ENCODE measurements around the gene PTCD2.
"Not testable (repeated sequence)": the region's sequence is repeated elsewhere in the genome, so short reads cannot be mapped to it uniquely, and the experiment has no call there.

Gene PTCD2

GRCh38 chr5:72294473-72294872 lies 25.7 kb upstream of the PTCD2 start:
- FAIRE-seq (peak; percentile 72), DNase-seq (ENCODE audit: insufficient read length, low spot score) (no peak)
- no peak for TF ChIP-seq POU2F2 (IDR thresholded peaks at IDR 0.05; ENCODE audit: low read depth, low read length)
- TF ChIP-seq POLR2AphosphoS5 (IDR thresholded peaks at IDR 0.05; ENCODE audit: low read depth, low read length), result no peak
- no peak for TF ChIP-seq SPI1 (IDR thresholded peaks at IDR 0.05; ENCODE audit: low read depth, low read length)

GRCh38 chr5:72295539-72295938 lies 24.6 kb upstream of the PTCD2 start:
- no peak for FAIRE-seq
- no peak for DNase-seq (ENCODE audit: insufficient read length, low spot score)
- no peak for TF ChIP-seq POLR2AphosphoS5 (IDR thresholded peaks at IDR 0.05; ENCODE audit: low read depth, low read length)

GRCh38 chr5:72296256-72296655 lies 23.9 kb upstream of the PTCD2 start:
- TF ChIP-seq TAF1 (IDR thresholded peaks at IDR 0.05; ENCODE audit: low read depth, low read length) (no peak), PAX5 (IDR thresholded peaks at IDR 0.05; ENCODE audit: insufficient read depth, low read length, severe bottlenecking) (no peak), POLR2A (IDR thresholded peaks at IDR 0.05; ENCODE audit: low read depth, low read length) (no peak), POLR2AphosphoS5 (IDR thresholded peaks at IDR 0.05; ENCODE audit: low read depth, low read length) (no peak), SPI1 (IDR thresholded peaks at IDR 0.05; ENCODE audit: low read depth, low read length) (no peak), POU2F2 (IDR thresholded peaks at IDR 0.05; ENCODE audit: low read depth, low read length) (no peak)
- DNase-seq (ENCODE audit: insufficient read length, low spot score), result no peak
- no peak for FAIRE-seq

GRCh38 chr5:72298136-72298535 lies 22.0 kb upstream of the PTCD2 start:
- DNase-seq (ENCODE audit: insufficient read length, low spot score), result not testable (repeated sequence)
- peak; percentile 90 for FAIRE-seq

DNA sequence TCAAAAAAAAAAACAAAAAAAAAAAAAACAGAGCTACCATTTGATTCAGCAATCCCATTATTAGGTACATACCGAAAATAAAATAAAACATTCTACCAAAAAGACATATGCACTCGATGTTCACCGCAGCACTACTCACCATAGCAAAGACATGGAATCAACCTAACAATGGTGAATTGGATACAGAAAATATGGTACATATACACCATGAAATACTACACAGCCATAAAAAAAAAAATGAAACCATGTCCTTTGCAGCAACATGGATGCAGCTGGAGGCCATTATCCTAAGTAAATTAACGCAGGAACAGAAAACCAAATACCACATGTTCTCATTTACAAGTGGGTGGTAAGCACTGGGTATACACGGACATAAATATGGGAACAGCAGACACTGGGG lies 21.5 kb upstream of the PTCD2 start:
- peak; percentile 88 for FAIRE-seq
- no peak for TF ChIP-seq POLR2AphosphoS5 (IDR thresholded peaks at IDR 0.05; ENCODE audit: low read depth, low read length)
- no peak for TF ChIP-seq PAX5 (IDR thresholded peaks at IDR 0.05; ENCODE audit: insufficient read depth, low read length, severe bottlenecking)
- TF ChIP-seq SPI1 (IDR thresholded peaks at IDR 0.05; ENCODE audit: low read depth, low read length), result no peak
- TF ChIP-seq POU2F2 (IDR thresholded peaks at IDR 0.05; ENCODE audit: low read depth, low read length), result no peak
- TF ChIP-seq TAF1 (IDR thresholded peaks at IDR 0.05; ENCODE audit: low read depth, low read length), result no peak
- TF ChIP-seq POLR2A (IDR thresholded peaks at IDR 0.05; ENCODE audit: low read depth, low read length), result no peak

DNA sequence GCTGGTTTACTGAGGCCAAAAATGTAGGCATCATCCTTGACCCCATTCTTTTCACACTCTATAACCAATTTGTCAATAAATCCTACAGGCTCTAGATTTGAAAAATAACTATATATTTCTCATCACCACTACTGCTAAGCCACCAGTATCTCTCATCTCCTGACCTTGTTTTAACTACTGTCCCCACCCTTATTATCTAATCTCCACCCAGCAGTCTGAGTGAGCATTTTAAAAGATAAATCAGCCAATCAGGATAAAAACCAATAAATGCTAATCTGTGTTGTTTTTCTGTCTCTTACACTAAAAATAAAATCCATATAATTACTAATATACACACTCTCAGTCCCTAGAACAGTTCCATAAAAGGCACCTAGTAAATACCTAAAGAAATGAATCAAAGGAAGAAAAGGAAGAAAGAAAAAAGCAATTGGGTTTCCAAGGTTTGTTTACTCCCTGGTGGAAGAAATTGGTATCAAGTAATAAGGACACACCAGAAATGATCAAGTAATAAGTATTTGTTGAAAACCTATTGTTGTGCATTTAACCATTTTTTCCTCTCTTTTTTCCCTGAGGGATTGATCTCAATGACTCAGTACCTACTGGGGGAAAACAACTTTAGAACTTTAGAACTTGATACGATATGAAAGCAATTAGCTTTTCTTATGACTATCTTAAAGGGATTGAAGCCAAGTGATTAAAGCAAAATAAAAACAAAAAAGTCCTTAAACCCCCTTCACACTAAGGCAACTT lies 19.4 kb upstream of the PTCD2 start:
- no peak for FAIRE-seq
- no peak for TF ChIP-seq TAF1 (IDR thresholded peaks at IDR 0.05; ENCODE audit: low read depth, low read length)
- TF ChIP-seq POU2F2 (IDR thresholded peaks at IDR 0.05; ENCODE audit: low read depth, low read length), result no peak
- TF ChIP-seq POLR2AphosphoS5 (IDR thresholded peaks at IDR 0.05; ENCODE audit: low read depth, low read length), result no peak
- TF ChIP-seq SPI1 (IDR thresholded peaks at IDR 0.05; ENCODE audit: low read depth, low read length), result no peak
- TF ChIP-seq POLR2A (IDR thresholded peaks at IDR 0.05; ENCODE audit: low read depth, low read length), result no peak
- no peak for TF ChIP-seq PAX5 (IDR thresholded peaks at IDR 0.05; ENCODE audit: insufficient read depth, low read length, severe bottlenecking)
- no peak for DNase-seq (ENCODE audit: insufficient read length, low spot score)

More for the DNA sequence above, 21.5 kb upstream of the PTCD2 start:
- DNase-seq (ENCODE audit: insufficient read length, low spot score), result no peak

GRCh38 chr5:72301557-72301956 lies 18.6 kb upstream of the PTCD2 start:
- no peak for DNase-seq (ENCODE audit: insufficient read length, low spot score)
- FAIRE-seq, result peak; percentile 95
- TF ChIP-seq POLR2AphosphoS5 (IDR thresholded peaks at IDR 0.05; ENCODE audit: low read depth, low read length) (peak; percentile 28; the same call in 1 of the 2 replicates), TAF1 (IDR thresholded peaks at IDR 0.05; ENCODE audit: low read depth, low read length) (peak; percentile 26; the same call in 1 of the 2 replicates), SPI1 (IDR thresholded peaks at IDR 0.05; ENCODE audit: low read depth, low read length) (no peak), POU2F2 (IDR thresholded peaks at IDR 0.05; ENCODE audit: low read depth, low read length) (peak; percentile 79), PAX5 (IDR thresholded peaks at IDR 0.05; ENCODE audit: insufficient read depth, low read length, severe bottlenecking) (no peak), POLR2A (IDR thresholded peaks at IDR 0.05; ENCODE audit: low read depth, low read length) (no peak)

DNA sequence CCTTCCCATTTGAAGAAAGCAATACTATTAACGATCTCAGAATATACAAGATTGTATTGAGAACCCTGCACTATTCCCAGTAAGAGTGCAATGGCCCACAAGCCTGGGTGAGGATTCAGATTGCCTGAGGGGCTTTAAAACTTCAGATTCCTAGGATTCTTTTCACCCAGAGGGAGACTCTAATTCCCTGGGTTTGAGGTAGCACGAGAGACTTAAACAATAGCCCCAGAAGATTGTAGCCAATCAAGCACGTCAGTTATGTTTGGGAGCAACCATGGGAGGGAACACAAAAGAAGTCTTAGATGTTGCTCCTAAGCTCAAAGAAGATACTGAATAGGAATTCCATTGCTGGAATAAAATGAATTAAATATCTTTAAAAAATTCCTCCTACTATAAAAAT lies 18.0 kb upstream of the PTCD2 start:
- no peak for TF ChIP-seq PAX5 (IDR thresholded peaks at IDR 0.05; ENCODE audit: insufficient read depth, low read length, severe bottlenecking)
- no peak for TF ChIP-seq SPI1 (IDR thresholded peaks at IDR 0.05; ENCODE audit: low read depth, low read length)
- no peak for FAIRE-seq
- DNase-seq (ENCODE audit: insufficient read length, low spot score), result no peak

- no peak for DNase-seq (ENCODE audit: insufficient read length, low spot score)
- TF ChIP-seq POLR2AphosphoS5 (IDR thresholded peaks at IDR 0.05; ENCODE audit: low read depth, low read length) (no peak), PAX5 (IDR thresholded peaks at IDR 0.05; ENCODE audit: insufficient read depth, low read length, severe bottlenecking) (no peak)
- FAIRE-seq, result peak; percentile 72
Observed at GRCh38 chr5:72305194-72306142, 14.7 kb upstream of the PTCD2 start.

GRCh38 chr5:72307573-72307967 lies 12.6 kb upstream of the PTCD2 start:
- no peak for TF ChIP-seq POU2F2 (IDR thresholded peaks at IDR 0.05; ENCODE audit: low read depth, low read length)
- no peak for TF ChIP-seq TAF1 (IDR thresholded peaks at IDR 0.05; ENCODE audit: low read depth, low read length)
- TF ChIP-seq SPI1 (IDR thresholded peaks at IDR 0.05; ENCODE audit: low read depth, low read length), result no peak
- TF ChIP-seq POLR2A (IDR thresholded peaks at IDR 0.05; ENCODE audit: low read depth, low read length), result no peak
- no peak for TF ChIP-seq PAX5 (IDR thresholded peaks at IDR 0.05; ENCODE audit: insufficient read depth, low read length, severe bottlenecking)
- no peak for TF ChIP-seq POLR2AphosphoS5 (IDR thresholded peaks at IDR 0.05; ENCODE audit: low read depth, low read length)
- DNase-seq (ENCODE audit: insufficient read length, low spot score), result no peak
- FAIRE-seq, result no peak

Measured in GM12891 (cell line).